ENCODE data around the gene SERPINB7.

DNA sequence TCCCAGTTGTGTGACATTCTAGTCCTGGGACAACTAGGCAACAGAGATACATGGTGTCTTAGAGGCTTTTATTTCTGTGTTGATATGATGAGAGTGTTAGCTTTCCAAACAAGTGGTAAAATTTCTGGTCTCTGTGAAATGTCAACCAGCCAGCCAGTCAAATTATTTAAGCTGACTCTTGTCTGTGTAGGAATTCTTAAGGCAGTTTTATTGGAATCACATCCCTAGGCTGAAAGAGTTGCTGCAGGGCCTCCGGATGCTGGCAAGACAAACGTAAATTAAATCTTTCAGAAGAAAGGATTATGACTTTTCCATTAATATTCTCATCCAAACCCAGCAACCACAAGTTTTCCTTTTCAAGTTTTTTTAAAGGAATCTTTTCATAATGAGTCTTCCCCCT lies 44.6 kb downstream of the SERPINB7 start:
- TF ChIP-seq, protein P1, sequence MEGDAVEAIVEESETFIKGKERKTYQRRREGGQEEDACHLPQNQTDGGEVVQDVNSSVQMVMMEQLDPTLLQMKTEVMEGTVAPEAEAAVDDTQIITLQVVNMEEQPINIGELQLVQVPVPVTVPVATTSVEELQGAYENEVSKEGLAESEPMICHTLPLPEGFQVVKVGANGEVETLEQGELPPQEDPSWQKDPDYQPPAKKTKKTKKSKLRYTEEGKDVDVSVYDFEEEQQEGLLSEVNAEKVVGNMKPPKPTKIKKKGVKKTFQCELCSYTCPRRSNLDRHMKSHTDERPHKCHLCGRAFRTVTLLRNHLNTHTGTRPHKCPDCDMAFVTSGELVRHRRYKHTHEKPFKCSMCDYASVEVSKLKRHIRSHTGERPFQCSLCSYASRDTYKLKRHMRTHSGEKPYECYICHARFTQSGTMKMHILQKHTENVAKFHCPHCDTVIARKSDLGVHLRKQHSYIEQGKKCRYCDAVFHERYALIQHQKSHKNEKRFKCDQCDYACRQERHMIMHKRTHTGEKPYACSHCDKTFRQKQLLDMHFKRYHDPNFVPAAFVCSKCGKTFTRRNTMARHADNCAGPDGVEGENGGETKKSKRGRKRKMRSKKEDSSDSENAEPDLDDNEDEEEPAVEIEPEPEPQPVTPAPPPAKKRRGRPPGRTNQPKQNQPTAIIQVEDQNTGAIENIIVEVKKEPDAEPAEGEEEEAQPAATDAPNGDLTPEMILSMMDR (conservative IDR thresholded peaks at IDR 0.05; ENCODE audit: low read length) = no peak
- TF ChIP-seq EZH2phosphoT487 (IDR thresholded peaks at IDR 0.05; ENCODE audit: borderline replicate concordance, low read depth, low read length) = no peak

Data from OCI-LY7 (cell line).